NCI-H526 treated with DMSO at 0.1 percent for 48 hours (cell line): ENCODE data around the gene RNU7-1.

Experiments used
- DNase-seq: peaks from one replicate; lab custom pipeline; 2025; lab: John Stamatoyannopoulos, UW

Gene RNU7-1

DNA sequence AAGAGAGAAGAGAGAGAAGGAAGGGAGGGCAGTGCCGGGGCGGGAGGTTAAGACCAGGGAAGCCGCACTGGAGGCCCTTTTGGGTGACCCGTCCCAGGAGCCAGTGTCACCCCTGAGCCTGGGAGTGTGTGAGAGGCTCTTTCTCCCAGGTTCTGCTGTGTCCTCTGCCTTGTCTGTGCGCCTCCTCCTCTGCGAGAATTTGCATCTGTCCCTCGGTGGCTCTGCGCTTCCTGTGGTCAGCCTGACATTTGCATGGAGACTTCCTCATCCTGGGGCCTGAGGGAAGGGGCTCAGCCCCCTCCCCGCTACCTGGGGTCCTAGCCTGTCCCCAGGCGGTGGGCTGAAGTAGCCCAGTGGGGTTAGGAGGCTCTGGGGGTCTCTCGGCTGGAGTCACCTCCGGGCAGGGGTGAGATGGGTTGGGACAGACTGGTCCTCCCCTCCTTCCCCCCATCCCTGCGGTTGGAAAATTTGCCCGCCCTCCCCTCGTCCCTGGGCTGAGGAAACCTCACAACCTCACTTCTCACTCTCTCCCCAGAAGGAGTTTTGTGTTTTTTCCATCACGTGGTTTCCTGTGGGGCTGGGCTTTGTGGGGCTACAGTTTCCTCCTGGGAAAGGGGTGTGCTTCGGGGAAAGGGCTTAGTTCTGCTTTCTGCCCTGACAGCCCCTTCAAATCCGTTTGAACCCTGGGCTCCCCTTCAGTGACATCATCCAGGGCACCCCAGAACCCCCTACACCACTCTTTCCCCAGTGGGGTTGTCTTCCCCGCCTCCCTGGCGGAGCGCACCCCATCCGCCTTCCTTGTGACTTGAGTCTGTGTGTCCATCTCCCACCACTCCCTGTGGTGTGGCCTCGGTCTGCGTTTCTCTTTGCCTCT, 10.1 kb downstream of the RNU7-1 start:
- no peak for DNase-seq

DNA sequence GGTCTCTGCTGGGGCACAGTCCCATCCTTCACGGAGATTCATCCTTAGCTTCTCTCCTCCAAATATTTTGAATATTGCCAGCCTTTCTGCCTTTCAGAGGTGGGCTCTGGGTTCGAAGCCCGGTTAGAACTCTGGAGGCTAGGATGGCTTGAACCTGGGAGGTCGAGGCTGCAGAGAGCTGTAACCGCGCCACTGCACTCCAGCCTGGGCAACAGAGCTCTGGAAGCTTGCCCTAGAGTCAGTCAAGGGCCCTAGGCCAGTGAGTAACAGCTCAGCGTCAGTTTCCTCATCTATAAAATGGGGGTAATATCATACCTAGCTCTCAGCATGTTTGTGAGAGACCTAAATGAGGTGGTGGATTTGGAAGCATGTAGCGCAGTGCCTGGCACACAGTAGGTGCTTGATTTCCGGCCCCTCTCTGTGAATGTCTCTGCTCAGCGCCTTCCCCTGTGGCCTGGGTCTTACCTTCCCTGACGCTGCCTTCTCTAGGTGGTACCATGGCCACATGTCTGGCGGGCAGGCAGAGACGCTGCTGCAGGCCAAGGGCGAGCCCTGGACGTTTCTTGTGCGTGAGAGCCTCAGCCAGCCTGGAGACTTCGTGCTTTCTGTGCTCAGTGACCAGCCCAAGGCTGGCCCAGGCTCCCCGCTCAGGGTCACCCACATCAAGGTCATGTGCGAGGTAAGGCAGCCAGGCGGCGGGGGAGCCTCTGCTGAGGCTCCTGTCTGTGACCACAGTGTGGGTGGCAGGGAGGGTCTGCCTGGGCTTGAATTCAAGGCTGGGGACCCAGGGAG, 10.9 kb downstream of the RNU7-1 start:
- DNase-seq = no peak

DNA sequence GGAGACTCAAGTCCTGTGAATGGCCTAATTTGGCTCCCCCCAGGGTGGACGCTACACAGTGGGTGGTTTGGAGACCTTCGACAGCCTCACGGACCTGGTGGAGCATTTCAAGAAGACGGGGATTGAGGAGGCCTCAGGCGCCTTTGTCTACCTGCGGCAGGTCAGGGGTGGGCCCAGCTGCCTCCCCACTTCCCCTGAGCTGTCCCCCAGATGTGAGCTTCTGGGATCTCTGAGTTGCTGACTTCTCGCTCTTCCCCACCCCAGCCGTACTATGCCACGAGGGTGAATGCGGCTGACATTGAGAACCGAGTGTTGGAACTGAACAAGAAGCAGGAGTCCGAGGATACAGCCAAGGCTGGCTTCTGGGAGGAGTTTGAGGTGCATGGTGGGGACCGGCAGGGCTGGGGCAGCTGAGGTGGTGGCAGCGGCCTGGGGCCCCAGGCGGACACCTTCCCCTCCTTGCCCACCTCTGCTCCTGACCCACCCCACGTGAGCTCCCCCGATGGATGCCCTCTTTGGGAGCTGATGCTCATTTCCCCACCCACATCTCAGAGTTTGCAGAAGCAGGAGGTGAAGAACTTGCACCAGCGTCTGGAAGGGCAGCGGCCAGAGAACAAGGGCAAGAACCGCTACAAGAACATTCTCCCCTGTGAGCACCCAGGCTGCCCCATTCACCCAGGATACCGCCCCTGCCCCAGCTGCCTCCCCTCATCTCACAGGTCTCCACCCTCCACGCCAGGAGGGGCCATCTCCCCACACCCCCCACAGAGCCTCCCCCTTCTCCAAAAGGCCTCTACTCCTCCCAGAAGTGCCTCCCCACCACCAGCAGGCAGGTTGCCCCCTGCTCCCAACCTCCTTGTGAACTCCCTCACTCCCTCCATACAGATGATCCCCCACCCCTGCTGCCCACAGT, 11.7 kb downstream of the RNU7-1 start:
- no peak for DNase-seq

DNA sequence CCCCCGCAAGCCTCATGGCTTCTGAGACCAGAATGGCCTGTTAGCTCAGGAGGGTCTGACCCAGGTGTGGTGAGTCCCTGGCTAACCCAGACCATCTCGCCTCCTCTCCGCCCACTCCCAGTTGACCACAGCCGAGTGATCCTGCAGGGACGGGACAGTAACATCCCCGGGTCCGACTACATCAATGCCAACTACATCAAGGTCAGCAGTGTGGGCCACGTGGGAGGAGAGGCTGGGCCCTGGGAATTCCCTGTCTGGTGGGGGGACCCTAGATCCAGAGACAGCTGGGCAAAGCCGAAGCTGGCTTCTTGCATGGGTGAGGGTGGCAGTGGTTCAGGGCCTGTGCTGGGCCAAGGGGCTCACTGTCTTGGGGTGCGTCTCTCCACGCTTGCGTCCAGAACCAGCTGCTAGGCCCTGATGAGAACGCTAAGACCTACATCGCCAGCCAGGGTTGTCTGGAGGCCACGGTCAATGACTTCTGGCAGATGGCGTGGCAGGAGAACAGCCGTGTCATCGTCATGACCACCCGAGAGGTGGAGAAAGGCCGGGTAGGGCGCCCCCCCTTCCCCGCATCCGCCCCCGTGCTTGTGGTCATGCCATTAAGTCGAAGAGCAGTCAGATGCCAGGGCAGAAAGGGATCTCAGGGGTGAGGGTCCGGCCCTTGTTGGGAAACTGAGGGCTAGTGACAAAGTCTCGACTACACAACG, 12.6 kb downstream of the RNU7-1 start:
- no peak for DNase-seq

DNA sequence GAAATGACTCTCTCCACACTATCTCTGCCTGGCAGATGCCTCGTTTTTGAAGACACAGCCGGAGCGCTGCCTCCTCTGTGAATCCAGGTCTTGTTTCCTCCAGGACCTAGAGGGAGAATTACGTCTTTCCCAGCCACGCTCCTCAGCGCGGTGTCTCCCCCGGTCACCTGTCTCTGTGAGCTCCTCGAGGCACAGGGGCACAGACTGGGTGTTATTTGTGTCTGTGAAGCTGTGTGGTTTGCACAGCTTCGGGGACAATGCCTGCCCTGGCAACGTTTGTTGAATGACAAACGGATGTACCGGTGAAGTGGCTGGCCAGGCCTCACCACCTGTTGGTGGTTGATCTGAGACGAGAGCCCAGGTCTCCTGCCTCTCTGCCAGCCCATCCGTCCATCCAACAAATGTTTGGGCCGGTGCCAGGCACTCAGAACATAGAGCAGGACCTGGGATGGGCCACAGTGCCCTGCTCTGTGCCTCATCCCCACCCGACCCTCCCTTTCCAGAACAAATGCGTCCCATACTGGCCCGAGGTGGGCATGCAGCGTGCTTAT, 13.6 kb downstream of the RNU7-1 start:
- DNase-seq = no peak

DNA sequence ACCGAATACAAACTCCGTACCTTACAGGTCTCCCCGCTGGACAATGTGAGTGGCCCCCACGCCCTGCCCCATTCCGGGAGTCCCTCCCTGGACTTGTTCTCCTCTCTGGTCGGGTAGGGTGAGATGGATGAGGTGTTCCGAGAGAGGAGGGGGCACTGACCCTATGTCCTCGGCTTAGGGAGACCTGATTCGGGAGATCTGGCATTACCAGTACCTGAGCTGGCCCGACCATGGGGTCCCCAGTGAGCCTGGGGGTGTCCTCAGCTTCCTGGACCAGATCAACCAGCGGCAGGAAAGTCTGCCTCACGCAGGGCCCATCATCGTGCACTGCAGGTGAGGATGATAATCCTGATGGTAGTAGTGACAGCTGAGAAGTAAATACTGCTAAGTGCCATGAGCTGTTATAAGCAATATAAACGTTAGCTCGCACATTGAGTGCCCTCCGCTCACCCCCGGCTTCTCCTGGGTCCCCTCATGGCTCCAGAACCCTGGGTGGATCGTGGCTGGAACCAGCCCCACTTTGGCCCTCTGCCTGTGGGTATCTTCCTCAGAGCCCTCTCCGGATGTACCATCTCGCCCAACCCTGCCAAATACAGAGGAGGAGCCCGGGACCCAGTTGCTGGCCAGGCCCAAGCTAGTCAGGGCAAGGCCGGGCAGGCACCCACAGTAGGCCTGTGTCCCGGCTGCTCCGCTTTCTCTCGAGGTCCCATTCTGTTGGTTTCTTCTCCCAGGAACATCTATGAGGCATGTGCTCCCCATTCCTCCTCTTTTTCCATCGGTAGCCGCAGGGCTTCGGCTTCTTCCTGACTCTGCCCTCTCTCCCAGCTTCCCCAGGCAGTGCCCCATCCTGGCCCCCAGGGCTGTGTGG, 14.4 kb downstream of the RNU7-1 start:
- no peak for DNase-seq

DNA sequence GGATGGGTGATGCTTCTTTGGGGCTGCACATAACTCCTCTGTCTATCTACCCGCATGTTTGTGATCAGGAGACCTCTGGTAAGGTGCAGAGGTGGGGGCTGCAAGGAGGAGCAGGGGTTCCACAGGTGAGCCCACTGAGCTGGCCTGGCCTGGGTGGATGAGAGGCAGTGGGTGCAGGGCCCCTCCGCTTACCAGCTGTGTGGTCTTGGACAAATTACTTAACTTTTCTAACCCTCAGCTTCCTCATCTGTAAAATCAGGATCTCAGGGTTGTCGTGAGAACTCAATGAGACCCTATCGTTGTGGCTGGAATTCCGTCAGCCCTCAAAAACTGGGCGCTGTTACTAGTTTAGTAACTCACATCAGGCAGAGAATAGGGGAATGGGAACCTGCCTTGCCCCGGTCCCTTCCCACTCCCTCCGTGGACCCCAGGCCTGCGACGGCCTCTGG, 15.0 kb downstream of the RNU7-1 start:
- no peak for DNase-seq

DNA sequence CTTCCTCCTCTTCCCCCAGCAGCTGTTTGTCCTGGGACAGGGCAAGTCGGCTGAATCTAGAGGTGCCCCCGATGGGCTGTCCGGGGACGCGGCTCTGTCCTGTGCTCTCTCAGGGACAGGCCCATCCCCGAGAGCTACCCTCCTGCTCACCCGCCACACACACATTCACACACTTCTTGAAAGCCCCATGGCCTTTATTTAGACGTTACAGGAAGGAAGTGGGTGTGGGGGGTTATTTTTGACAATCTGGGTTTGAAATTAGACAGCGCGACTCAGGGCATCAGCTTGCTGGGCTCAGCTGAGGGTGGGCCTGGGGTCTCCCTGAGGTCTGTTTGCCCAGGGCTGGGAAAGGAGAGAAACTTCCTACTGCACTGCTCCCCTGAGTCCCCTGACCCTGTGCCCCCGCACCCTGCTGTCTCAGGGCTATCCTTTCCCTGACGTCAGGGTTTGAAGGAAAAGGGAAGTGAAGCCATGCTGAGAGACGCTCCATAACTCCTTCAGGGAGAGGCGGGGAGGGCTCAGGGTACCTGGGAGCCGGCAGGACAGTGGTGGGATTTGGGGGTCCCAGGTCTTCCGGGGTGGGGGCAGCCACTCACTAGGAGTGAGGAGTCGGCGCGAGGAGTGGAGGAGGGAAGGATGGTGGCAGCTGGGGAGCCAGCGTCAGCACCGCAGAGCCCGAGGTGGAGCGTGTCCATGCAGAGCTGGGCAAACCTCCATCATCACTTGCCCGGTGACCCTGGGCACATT, 15.6 kb downstream of the RNU7-1 start:
- no peak for DNase-seq

DNA sequence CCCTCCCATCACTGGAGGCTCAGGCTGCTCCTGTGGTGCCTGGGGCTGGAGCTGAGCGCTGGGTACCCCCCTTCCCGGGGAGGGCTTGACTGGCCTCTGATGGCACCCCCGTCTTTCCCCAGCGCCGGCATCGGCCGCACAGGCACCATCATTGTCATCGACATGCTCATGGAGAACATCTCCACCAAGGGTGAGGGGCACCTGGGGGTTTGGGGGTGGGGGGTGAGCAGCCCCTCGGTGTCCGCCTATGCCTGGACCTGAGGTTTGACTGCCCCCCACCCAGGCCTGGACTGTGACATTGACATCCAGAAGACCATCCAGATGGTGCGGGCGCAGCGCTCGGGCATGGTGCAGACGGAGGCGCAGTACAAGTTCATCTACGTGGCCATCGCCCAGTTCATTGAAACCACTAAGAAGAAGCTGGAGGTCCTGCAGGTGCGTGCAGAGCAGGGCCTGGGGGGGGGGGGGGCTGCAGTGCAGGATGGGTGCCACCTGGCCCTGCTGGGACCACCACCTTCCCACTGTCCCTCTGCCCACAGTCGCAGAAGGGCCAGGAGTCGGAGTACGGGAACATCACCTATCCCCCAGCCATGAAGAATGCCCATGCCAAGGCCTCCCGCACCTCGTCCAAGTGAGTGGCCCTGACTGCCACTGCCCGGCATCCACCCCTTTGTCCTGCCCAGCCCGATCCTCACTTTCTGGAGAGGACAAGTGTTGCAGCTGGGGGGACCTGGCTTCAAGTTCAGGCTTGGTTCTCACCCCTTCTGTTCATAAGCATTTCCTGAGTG, 16.4 kb downstream of the RNU7-1 start:
- no peak for DNase-seq

DNA sequence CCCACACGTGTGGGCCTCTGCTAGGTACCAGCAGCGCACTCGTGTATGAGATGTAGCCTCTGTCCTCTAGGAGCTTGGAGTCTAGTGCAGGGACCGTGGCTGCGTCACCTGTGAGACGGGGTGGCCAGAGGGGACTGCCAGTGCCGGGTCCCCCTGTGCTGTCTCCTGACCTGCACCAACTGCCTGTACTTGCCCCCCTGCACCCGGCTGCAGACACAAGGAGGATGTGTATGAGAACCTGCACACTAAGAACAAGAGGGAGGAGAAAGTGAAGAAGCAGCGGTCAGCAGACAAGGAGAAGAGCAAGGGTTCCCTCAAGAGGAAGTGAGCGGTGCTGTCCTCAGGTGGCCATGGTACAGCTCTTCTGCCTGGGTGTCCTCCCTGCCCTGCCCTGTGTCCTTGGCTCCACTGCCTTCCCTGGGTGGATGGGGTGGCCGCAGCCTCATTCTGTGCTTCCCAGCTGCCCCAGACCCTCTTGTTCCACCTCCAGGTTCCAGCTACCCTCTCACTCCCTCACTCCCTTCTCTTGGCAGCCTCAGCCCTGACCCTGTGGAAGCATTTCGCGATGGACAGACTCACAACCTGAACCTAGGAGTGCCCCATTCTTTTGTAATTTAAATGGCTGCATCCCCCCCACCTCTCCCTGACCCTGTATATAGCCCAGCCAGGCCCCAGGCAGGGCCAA, 17.1 kb downstream of the RNU7-1 start:
- DNase-seq = no peak

DNA sequence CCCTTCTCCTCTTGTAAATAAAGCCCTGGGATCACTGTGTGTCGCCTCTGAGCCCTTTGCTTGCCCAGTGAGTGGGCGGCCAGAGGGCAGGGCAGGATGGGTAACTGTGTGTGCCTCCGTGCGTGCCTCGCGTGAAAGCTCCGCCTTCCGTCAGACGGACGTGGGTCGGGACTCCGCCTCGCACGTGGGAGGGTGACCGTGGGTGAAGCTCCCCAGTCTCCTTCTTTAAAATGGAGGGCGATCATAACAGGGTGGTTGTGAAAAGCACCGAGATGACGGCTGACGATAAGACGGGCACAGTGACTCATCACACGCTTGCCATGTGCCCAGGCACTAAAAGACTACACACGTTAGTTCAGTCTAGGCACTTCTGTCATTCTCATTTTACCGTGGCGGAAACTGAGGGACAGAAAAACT, 17.7 kb downstream of the RNU7-1 start:
- DNase-seq = no peak

DNA sequence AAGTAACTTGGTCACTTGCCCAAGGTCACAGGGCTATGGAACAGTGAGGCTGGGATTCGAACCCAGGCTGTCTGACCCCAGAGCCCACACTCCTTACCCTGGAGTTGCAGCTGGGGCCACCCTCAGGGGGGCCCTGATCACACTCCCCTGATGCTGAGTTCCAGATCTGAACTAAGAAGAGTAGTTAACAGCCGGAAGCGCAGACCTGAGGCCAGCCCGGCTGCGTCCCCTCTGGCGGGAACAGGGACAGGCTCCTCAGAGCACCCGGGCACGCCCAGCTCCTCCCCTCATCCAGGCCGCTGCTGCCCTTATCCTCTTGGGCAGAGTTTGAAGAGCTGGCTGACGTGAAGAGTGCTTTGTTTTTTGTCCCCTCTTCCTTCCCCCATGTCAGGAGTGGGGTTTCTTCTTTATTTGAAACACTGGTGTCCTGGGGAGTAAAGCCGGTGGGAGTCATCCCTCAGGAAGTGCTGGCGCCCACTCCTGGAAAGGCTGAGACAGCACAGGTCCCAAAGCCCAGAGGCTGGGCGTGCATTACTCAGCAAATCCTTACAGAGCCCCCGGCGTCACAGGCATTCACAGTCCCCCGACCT, 18.2 kb downstream of the RNU7-1 start:
- peak; percentile 86 for DNase-seq

DNA sequence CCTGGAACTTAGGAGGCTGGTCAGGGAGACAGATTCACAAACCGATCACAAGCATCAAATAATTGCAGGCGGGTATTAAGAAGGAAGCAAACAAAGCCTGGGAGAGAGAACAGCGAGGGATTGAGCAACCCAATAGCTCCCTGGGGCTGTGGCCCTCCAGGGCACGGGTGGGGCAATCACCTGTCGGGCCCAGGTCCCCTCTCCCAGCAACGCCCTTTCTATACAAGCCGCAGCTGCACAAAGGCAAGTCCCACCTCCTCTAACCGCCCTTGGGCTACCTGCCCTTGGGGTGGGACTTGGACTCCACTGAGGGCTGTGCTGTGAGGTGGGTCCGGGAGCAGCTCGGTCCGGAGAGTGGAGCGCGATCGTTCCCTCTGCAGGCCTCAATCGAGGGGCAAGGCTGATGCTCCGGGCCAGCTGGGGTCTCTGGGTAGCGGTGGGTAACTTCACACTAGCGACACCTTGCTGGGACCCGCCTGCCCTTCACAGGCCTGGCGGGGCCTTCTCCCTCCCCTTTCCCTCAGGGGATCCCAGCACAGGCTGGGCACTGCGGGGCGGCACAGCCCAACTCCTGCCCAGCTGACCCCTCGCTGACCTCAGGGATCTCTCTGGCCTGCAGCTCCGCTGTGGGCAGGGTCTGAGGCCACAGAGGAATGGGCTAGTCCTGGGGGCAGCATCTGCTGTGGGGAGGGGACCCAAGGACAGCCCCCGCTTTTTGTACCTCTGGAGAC, 18.8 kb downstream of the RNU7-1 start:
- peak; percentile 86 for DNase-seq

DNA sequence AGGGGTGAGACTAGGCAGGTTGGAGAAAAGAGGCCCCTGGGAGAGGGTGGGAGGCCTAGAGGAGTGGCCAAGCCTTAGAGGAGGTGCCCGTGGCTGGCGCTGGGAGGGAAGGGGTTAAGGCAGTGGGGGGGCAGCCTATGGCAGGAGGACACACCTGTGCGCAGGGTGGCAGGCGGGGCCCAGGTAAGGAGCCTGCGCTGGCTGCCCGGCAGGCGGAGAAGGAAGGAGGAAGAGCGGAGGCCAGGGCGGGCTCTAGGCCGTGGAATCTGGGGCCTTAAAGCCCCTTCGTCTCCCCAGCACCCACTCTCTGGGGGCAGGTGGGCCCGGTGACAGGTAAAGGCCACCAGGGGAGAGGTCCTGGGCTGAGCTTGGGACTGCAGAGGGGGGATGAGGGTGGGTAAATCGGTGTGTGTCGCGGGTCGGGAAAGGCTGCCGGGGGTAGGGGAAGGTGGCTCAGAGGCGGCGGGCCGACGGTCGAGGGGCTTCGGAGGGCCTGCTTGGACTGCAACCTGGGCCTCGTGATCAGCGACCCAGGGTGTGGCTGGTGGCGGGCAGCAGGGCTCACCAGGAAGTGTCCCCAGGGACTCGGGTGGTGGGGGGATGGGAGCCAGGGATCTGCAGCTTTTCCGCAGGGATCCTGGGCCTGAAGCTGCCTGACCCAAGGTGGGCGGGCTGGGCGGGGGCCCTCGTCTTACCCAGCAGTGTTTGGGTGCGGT, 19.6 kb downstream of the RNU7-1 start:
- DNase-seq = peak; percentile 88

DNA sequence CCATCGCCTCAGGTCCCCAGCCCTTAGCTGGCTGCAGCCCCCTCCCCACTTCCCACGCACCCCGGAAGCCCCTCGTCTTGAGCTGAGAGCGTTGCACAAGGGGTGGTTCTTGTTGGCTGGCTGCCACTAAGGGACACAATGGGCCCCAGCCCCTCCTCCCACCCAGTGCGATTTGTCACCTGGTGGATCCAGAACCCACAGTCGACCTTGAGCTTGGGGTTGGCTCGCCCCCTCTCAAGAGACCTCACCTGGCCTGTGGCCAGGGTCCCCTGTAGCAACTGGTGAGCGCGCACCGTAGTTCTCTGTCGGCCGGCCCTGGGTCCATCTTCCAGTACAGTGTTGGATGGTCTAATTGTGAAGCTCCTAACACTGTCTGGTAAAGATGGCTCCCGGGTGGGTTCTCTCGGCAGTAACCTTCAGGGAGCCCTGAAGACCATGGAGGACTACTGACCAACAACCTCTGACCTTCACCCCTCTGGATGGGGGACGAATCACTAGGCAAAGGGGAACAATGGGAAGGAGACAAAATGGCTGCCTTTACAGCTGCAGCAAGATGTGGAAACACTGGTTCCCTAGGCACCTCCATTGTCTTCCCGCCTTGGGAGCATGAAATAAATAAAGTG, 20.3 kb downstream of the RNU7-1 start:
- no peak for DNase-seq

DNA sequence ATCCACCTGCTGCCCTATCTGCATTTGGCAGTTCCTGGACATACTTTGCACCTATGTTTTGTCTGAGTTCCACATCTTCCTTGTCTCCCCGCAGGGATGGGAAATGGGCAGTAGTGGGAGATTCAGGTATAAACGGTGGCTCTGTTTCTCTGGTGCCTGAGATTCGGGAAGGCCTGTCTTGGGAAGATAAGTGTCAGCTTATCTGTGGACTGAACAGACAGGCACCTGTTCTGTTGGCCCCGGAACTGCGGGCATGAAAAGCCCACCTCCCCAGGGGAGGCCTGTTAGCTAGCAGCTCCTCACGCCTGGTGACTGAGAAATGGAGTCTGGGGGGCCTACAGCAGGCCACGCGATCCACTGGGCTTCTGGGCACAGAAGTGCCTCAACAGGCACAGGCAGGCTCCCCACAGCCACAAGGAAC, 21.0 kb downstream of the RNU7-1 start:
- peak; percentile 29 for DNase-seq
